GM12878 (cell line): ENCODE measurements around the gene FBLN1.

ENCODE experiments used
- BHLHE40 ChIP-seq, 2 experiments: fragments of 450-650 bp in 1 of 2; IDR thresholded peaks; 2 replicates each; pipeline ENCODE4 v1.6.1; 2011 to 2017; ENCODE audit warnings: low read depth in 2 of 2, borderline replicate concordance in 1 of 2, improper control_type of control experiment in 1 of 2, low read length in 1 of 2, mild to moderate bottlenecking in 1 of 2
- CBX5 ChIP-seq: sonication (generic); IDR thresholded peaks from 2 replicates; pipeline ENCODE4 v1.6.1; 2016; ENCODE audit warnings: low read depth, moderate library complexity, mild to moderate bottlenecking, inconsistent platforms
- NR2C1 ChIP-seq: fragments of 450-650 bp; IDR thresholded peaks from 2 replicates; pipeline ENCODE4 v1.6.1; 2017; ENCODE audit warnings: antibody characterized with exemption, mild to moderate bottlenecking, moderate library complexity
- POLR2A ChIP-seq: IDR thresholded peaks from 2 replicates; pipeline ENCODE4 v1.6.1; 2011; ENCODE audit warnings: low read depth, mild to moderate bottlenecking, low read length
- RELA ChIP-seq: fragments of 450-650 bp; IDR thresholded peaks from 2 replicates; pipeline ENCODE4 v1.8.0; 2014; ENCODE audit warnings: borderline replicate concordance; ENCODE audit not compliant: partially characterized antibody
- SP1 ChIP-seq: IDR thresholded peaks from one replicate; pipeline ENCODE4 v1.6.1; 2011; ENCODE audit warnings: low read depth, low read length
- TCF12 ChIP-seq: IDR thresholded peaks from 2 replicates; pipeline ENCODE4 v1.6.1; 2011; ENCODE audit warnings: low read depth, mild to moderate bottlenecking, low read length
- ZNF207 ChIP-seq: fragments of 450-650 bp; IDR thresholded peaks from 2 replicates; pipeline ENCODE4 v1.6.1; 2014; ENCODE audit warnings: antibody characterized with exemption, mild to moderate bottlenecking, borderline replicate concordance
- TF ChIP-seq, protein P1 (sequence below), 3 experiments: IDR thresholded peaks in 2 of 3; conservative IDR thresholded peaks in 1 of 3; 2 replicates each; pipeline ENCODE4 v1.5.1; 2011; ENCODE audit warnings: low read depth in 3 of 3, low read length in 3 of 3, mild to moderate bottlenecking in 3 of 3, control low read depth in 2 of 3, moderate library complexity in 2 of 3, inconsistent platforms in 1 of 3, mixed read lengths in 1 of 3; ENCODE audit not compliant: control insufficient read depth in 2 of 3, insufficient read depth in 1 of 3; ENCODE audit errors: extremely low read depth in 1 of 3
- TF ChIP-seq, protein P2 (sequence below): IDR thresholded peaks from 2 replicates; pipeline ENCODE4 v1.6.1; 2011; ENCODE audit warnings: borderline replicate concordance, low read depth, mild to moderate bottlenecking, moderate library complexity, mixed read lengths, low read length; ENCODE audit not compliant: insufficient read depth; ENCODE audit errors: extremely low read length

DNA sequence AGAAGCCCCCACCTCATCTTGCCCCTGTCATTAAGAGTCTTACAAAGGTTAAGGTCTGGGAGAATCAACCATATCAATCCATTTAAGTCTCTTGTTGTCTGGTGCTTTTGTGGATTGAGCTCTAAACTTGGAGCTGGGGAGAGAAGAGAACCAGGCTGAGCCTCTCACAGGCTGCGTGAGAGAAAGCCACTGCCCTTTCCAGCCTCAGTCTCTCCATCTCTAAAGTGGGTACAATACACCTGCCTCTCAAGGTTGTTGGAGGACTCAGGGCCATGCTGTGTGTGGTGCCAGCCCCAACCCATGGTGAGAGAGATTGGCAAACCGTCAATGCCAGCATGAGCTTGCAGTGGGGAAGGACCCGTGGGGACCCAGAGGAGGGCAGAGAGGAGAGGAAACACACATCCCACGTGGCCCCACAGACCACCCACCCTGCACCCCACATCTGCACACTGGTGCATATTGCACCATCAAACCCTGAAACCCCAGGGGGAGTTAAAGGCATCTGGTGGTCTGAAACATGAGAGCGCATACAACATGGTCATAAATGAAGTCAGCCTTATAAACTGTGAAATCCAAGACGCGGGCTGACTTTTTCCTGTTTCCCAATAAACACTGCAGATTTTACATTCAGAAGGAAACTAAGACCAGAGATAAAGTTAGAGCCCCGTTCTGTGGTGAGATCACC, 27.5 kb upstream of the FBLN1 start:
- TF ChIP-seq, protein P1, sequence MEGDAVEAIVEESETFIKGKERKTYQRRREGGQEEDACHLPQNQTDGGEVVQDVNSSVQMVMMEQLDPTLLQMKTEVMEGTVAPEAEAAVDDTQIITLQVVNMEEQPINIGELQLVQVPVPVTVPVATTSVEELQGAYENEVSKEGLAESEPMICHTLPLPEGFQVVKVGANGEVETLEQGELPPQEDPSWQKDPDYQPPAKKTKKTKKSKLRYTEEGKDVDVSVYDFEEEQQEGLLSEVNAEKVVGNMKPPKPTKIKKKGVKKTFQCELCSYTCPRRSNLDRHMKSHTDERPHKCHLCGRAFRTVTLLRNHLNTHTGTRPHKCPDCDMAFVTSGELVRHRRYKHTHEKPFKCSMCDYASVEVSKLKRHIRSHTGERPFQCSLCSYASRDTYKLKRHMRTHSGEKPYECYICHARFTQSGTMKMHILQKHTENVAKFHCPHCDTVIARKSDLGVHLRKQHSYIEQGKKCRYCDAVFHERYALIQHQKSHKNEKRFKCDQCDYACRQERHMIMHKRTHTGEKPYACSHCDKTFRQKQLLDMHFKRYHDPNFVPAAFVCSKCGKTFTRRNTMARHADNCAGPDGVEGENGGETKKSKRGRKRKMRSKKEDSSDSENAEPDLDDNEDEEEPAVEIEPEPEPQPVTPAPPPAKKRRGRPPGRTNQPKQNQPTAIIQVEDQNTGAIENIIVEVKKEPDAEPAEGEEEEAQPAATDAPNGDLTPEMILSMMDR (IDR thresholded peaks at IDR 0.05 in 2 of 3, conservative IDR thresholded peaks at IDR 0.05 in 1 of 3; ENCODE audit: control insufficient read depth in 2 of 3, extremely low read depth in 1 of 3, insufficient read depth in 1 of 3, low read depth in 3 of 3, low read length in 3 of 3): no peak
- TF ChIP-seq RELA (no peak), CBX5 (no peak), SP1 (no peak), NR2C1 (no peak), POLR2A (no peak), TCF12 (no peak), ZNF207 (no peak), BHLHE40 (IDR thresholded peaks at IDR 0.05; ENCODE audit: borderline replicate concordance in 1 of 2, low read depth in 2 of 2, low read length in 1 of 2) (no peak)
- TF ChIP-seq, protein P2, sequence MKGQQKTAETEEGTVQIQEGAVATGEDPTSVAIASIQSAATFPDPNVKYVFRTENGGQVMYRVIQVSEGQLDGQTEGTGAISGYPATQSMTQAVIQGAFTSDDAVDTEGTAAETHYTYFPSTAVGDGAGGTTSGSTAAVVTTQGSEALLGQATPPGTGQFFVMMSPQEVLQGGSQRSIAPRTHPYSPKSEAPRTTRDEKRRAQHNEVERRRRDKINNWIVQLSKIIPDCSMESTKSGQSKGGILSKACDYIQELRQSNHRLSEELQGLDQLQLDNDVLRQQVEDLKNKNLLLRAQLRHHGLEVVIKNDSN: no peak
